WTC11 (cell line): ENCODE results near the gene RAB26. TPM values are rescaled to one million over a fixed set of nuclear protein-coding genes. Genes with fewer than 3 reads are reported as not detected.

Source experiments
- ATAC-seq: fragments of 200-7000 bp; cut with Tn5 transposase; 2 replicates; pipeline ENCODE4 v1.10.0; 2021; ENCODE audit warnings: mild to moderate bottlenecking, moderate library complexity
- CTCF ChIA-PET: fragments of 300-600 bp; sonication (Branson Sonifier 250); formaldehyde crosslinking; loops from one replicate; lab custom pipeline; 2021; ENCODE audit warnings: antibody characterized with exemption; lab: Charles Lee
- POLR2A ChIA-PET: fragments of 350-600 bp; sonication (Branson Sonifier 250); formaldehyde crosslinking; loops from one replicate; lab custom pipeline; 2021; ENCODE audit warnings: antibody characterized with exemption; lab: Charles Lee
- DNase-seq: peaks from one replicate; pipeline ENCODE4 v3.0.0; 2021; ENCODE audit warnings: low spot score
- H3K27ac Mint-ChIP-seq: 2 replicates; pipeline ENCODE4 v1.8.0; 2021; ENCODE audit warnings: mixed read lengths
- H3K27me3 Mint-ChIP-seq: 2 replicates; pipeline ENCODE4 v1.8.0; 2021; ENCODE audit warnings: low read depth, mild to moderate bottlenecking, moderate library complexity, mixed read lengths
- H3K36me3 Mint-ChIP-seq: 2 replicates; pipeline ENCODE4 v1.8.0; 2021; ENCODE audit warnings: mixed read lengths
- H3K4me1 Mint-ChIP-seq: 2 replicates; pipeline ENCODE4 v1.8.0; 2022; ENCODE audit warnings: mixed read lengths
- H3K4me3 Mint-ChIP-seq: 2 replicates; pipeline ENCODE4 v1.8.0; 2021; ENCODE audit warnings: mild to moderate bottlenecking, moderate library complexity, mixed read lengths
- H3K9me3 Mint-ChIP-seq: 2 replicates; pipeline ENCODE4 v1.8.0; 2021; ENCODE audit warnings: mixed read lengths
- ATF2 ChIP-seq: sonication (generic); formaldehyde crosslinking; IDR thresholded peaks from 2 replicates; pipeline ENCODE4 v1.8.1; 2022; ENCODE audit warnings: low read depth, missing genetic modification reagents, borderline replicate concordance
- CDX4 ChIP-seq: fragments of 250-450 bp; sonication (Bioruptor Pico); IDR thresholded peaks from 2 replicates; pipeline ENCODE4 v1.9.0; 2021; ENCODE audit warnings: moderate library complexity, mild to moderate bottlenecking, inconsistent platforms, borderline replicate concordance
- CREB1 ChIP-seq: sonication (generic); formaldehyde crosslinking; IDR thresholded peaks from 2 replicates; pipeline ENCODE4 v1.8.0; 2023; ENCODE audit warnings: mild to moderate bottlenecking, missing genetic modification reagents
- ETV6 ChIP-seq: sonication (generic); formaldehyde crosslinking; IDR thresholded peaks from 2 replicates; pipeline ENCODE4 v1.8.1; 2022; ENCODE audit warnings: mild to moderate bottlenecking, missing genetic modification reagents
- FOXP4 ChIP-seq: sonication (generic); formaldehyde crosslinking; IDR thresholded peaks from 2 replicates; pipeline ENCODE4 v1.8.0; 2022; ENCODE audit warnings: mild to moderate bottlenecking, missing genetic modification reagents
- GTF2I ChIP-seq: fragments of 250-450 bp; sonication (Bioruptor Pico); conservative IDR thresholded peaks from 2 replicates; pipeline ENCODE4 v1.4.0; 2021; ENCODE audit warnings: mild to moderate bottlenecking
- MLX ChIP-seq: sonication (generic); formaldehyde crosslinking; IDR thresholded peaks from 2 replicates; pipeline ENCODE4 v1.8.1; 2023; ENCODE audit warnings: mild to moderate bottlenecking, missing genetic modification reagents, moderate library complexity
- NFATC4 ChIP-seq: fragments of 250-450 bp; sonication (Bioruptor Pico); IDR thresholded peaks from 2 replicates; pipeline ENCODE4 v1.9.0; 2021; ENCODE audit warnings: mild to moderate bottlenecking
- PRRX2 ChIP-seq: fragments of 250-450 bp; sonication (Bioruptor Pico); IDR thresholded peaks from 2 replicates; pipeline ENCODE4 v1.8.0; 2021; ENCODE audit warnings: mild to moderate bottlenecking
- ZBTB21 ChIP-seq: sonication (generic); formaldehyde crosslinking; IDR thresholded peaks from 2 replicates; pipeline ENCODE4 v1.8.1; 2023; ENCODE audit warnings: mild to moderate bottlenecking, missing genetic modification reagents, borderline replicate concordance
- ZNF138 ChIP-seq: sonication (generic); formaldehyde crosslinking; conservative IDR thresholded peaks from 2 replicates; pipeline ENCODE4 v1.8.1; 2022; ENCODE audit warnings: mild to moderate bottlenecking, moderate library complexity, missing genetic modification reagents
- ZNF263 ChIP-seq: sonication (generic); formaldehyde crosslinking; IDR thresholded peaks from 2 replicates; pipeline ENCODE4 v1.8.1; 2022; ENCODE audit warnings: low read depth, mild to moderate bottlenecking, moderate library complexity, missing genetic modification reagents
- total RNA-seq: library from RNA; stranded (reverse); gene quantifications from 3 replicates; pipeline ENCODE4 v1.2.3, GENCODE V29; 2021
- TF ChIP-seq, protein P1 (sequence below): fragments of 250-450 bp; sonication (Bioruptor Pico); IDR thresholded peaks from 2 replicates; pipeline ENCODE4 v1.9.0; 2021; ENCODE audit warnings: mild to moderate bottlenecking
- TF ChIP-seq, protein P2 (sequence below): fragments of 250-450 bp; sonication (Bioruptor Pico); IDR thresholded peaks from 2 replicates; pipeline ENCODE4 v1.8.0; 2021; ENCODE audit warnings: mild to moderate bottlenecking
- TF ChIP-seq, protein P3 (sequence below): sonication (generic); formaldehyde crosslinking; IDR thresholded peaks from 2 replicates; pipeline ENCODE4 v1.8.1; 2022; ENCODE audit warnings: mild to moderate bottlenecking, missing genetic modification reagents, moderate library complexity, borderline replicate concordance
- TF ChIP-seq, protein P4 (sequence below): fragments of 200-600 bp; IDR thresholded peaks from 2 replicates; pipeline ENCODE4 v1.8.0; 2022; ENCODE audit warnings: antibody characterized with exemption
- TF ChIP-seq, protein P5 (sequence below): sonication (generic); formaldehyde crosslinking; IDR thresholded peaks from 2 replicates; pipeline ENCODE4 v1.8.0; 2022; ENCODE audit warnings: mild to moderate bottlenecking, missing genetic modification reagents
- TF ChIP-seq, protein P6 (sequence below): sonication (generic); formaldehyde crosslinking; IDR thresholded peaks from 2 replicates; pipeline ENCODE4 v1.8.1; 2023; ENCODE audit warnings: mild to moderate bottlenecking, missing genetic modification reagents

Gene RAB26
- total RNA-seq, 1 experiment from 2014 or later, result 7.3 TPM

GRCh38 chr16:2167068-2167638, 18.7 kb downstream of the RAB26 start (continued):
- TF ChIP-seq GTF2I (CRISPR knock-in tag) (no peak), ZNF263 (CRISPR knock-in tag) (no peak), CREB1 (CRISPR knock-in tag) (no peak)
- TF ChIP-seq, protein P1, sequence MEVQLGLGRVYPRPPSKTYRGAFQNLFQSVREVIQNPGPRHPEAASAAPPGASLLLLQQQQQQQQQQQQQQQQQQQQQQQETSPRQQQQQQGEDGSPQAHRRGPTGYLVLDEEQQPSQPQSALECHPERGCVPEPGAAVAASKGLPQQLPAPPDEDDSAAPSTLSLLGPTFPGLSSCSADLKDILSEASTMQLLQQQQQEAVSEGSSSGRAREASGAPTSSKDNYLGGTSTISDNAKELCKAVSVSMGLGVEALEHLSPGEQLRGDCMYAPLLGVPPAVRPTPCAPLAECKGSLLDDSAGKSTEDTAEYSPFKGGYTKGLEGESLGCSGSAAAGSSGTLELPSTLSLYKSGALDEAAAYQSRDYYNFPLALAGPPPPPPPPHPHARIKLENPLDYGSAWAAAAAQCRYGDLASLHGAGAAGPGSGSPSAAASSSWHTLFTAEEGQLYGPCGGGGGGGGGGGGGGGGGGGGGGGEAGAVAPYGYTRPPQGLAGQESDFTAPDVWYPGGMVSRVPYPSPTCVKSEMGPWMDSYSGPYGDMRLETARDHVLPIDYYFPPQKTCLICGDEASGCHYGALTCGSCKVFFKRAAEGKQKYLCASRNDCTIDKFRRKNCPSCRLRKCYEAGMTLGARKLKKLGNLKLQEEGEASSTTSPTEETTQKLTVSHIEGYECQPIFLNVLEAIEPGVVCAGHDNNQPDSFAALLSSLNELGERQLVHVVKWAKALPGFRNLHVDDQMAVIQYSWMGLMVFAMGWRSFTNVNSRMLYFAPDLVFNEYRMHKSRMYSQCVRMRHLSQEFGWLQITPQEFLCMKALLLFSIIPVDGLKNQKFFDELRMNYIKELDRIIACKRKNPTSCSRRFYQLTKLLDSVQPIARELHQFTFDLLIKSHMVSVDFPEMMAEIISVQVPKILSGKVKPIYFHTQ (CRISPR knock-in tag), result no peak

- H3K4me3 Mint-ChIP-seq, result no peak overlapping the region
- no peak for DNase-seq
- CTCF ChIA-PET, result no interaction called here
- H3K27me3 Mint-ChIP-seq, result no peaks in the 10 kb centered on the region
- no peaks in the 10 kb centered on the region for H3K9me3 Mint-ChIP-seq
- H3K36me3 Mint-ChIP-seq, result peaks cover 27% of the 10 kb centered on the region
- no peaks in the 10 kb centered on the region for H3K4me1 Mint-ChIP-seq
- no peak for ATAC-seq
- POLR2A ChIA-PET, result interaction anchor here (0.8 kb wide), 1 partner anchor 15 kb away, joined by 3 read pairs; the partner anchor contains the start of gene TRAF7
- no peak overlapping the region for H3K27ac Mint-ChIP-seq
- TF ChIP-seq FOXP4 (CRISPR knock-in tag) (no peak), ZBTB21 (CRISPR knock-in tag) (no peak), MLX (no peak), NFATC4 (no peak), ATF2 (CRISPR knock-in tag) (no peak), ZNF138 (CRISPR knock-in tag) (no peak), CDX4 (CRISPR knock-in tag) (no peak), ETV6 (CRISPR knock-in tag) (no peak), PRRX2 (CRISPR knock-in tag) (no peak)
- TF ChIP-seq, protein P2, sequence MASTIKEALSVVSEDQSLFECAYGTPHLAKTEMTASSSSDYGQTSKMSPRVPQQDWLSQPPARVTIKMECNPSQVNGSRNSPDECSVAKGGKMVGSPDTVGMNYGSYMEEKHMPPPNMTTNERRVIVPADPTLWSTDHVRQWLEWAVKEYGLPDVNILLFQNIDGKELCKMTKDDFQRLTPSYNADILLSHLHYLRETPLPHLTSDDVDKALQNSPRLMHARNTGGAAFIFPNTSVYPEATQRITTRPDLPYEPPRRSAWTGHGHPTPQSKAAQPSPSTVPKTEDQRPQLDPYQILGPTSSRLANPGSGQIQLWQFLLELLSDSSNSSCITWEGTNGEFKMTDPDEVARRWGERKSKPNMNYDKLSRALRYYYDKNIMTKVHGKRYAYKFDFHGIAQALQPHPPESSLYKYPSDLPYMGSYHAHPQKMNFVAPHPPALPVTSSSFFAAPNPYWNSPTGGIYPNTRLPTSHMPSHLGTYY (CRISPR knock-in tag), result no peak
- TF ChIP-seq, protein P3, sequence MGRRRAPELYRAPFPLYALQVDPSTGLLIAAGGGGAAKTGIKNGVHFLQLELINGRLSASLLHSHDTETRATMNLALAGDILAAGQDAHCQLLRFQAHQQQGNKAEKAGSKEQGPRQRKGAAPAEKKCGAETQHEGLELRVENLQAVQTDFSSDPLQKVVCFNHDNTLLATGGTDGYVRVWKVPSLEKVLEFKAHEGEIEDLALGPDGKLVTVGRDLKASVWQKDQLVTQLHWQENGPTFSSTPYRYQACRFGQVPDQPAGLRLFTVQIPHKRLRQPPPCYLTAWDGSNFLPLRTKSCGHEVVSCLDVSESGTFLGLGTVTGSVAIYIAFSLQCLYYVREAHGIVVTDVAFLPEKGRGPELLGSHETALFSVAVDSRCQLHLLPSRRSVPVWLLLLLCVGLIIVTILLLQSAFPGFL (CRISPR knock-in tag), result no peak
- TF ChIP-seq, protein P1 (CRISPR knock-in tag), result no peak
- TF ChIP-seq, protein P4, sequence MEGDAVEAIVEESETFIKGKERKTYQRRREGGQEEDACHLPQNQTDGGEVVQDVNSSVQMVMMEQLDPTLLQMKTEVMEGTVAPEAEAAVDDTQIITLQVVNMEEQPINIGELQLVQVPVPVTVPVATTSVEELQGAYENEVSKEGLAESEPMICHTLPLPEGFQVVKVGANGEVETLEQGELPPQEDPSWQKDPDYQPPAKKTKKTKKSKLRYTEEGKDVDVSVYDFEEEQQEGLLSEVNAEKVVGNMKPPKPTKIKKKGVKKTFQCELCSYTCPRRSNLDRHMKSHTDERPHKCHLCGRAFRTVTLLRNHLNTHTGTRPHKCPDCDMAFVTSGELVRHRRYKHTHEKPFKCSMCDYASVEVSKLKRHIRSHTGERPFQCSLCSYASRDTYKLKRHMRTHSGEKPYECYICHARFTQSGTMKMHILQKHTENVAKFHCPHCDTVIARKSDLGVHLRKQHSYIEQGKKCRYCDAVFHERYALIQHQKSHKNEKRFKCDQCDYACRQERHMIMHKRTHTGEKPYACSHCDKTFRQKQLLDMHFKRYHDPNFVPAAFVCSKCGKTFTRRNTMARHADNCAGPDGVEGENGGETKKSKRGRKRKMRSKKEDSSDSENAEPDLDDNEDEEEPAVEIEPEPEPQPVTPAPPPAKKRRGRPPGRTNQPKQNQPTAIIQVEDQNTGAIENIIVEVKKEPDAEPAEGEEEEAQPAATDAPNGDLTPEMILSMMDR, result no peak
- TF ChIP-seq, protein P5, sequence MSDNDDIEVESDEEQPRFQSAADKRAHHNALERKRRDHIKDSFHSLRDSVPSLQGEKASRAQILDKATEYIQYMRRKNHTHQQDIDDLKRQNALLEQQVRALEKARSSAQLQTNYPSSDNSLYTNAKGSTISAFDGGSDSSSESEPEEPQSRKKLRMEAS, result no peak
- TF ChIP-seq, protein P6, sequence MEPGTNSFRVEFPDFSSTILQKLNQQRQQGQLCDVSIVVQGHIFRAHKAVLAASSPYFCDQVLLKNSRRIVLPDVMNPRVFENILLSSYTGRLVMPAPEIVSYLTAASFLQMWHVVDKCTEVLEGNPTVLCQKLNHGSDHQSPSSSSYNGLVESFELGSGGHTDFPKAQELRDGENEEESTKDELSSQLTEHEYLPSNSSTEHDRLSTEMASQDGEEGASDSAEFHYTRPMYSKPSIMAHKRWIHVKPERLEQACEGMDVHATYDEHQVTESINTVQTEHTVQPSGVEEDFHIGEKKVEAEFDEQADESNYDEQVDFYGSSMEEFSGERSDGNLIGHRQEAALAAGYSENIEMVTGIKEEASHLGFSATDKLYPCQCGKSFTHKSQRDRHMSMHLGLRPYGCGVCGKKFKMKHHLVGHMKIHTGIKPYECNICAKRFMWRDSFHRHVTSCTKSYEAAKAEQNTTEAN (CRISPR knock-in tag), result no peak
Observed at GRCh38 chr16:2170080-2170479, 21.7 kb downstream of the RAB26 start.
